Measurements from ENCODE around the gene SCN8A. TPM values are rescaled to one million over a fixed set of nuclear protein-coding genes. Genes with fewer than 3 reads are reported as not detected.

SCN8A gene
- total and polyA plus RNA-seq, 2 donors (not counting 3 experiments of a cell fraction or from before 2014, with no cell fraction given): 9.4 to 20.4 TPM

- dilution Hi-C loops (cut with MboI; ENCODE audit: extremely low pct_ligation_motif_present, low sequenced_read_pairs): no loop called here
- ChIA-PET CTCF (interaction anchor here (1.0 to 1.6 kb wide), 3 partner anchors 84 to 144 kb away, joined by 3 to 6 read pairs (median 3); no protein-coding TSS in a partner anchor), POLR2A (no interaction called here)
Observed at GRCh38 chr12:51677284-51677968, 86.4 kb downstream of the SCN8A start.

More at GRCh38 chr12:51677284-51677968, 86.4 kb downstream of the SCN8A start:
- Histone ChIP-seq H2AFZ (ENCODE audit: low read depth, low read length) (no peak overlapping the region), H3K4me3 (replicated peaks in 1 of 3; ENCODE audit: insufficient read depth in 1 of 3, low read depth in 1 of 3, low read length in 3 of 3) (no peak overlapping the region), H3K9me1 (replicated peaks; ENCODE audit: control insufficient read depth, extremely low read depth, insufficient read depth, low read length) (no peaks in the 10 kb centered on the region), H3K27ac (ENCODE audit: insufficient read depth, low read depth, low read length) (no peak overlapping the region), H3K9me3 (replicated peaks; ENCODE audit: control insufficient read depth, insufficient read depth, low read length) (no peaks in the 10 kb centered on the region), H3K27me3 (ENCODE audit: control insufficient read depth in 2 of 2, insufficient read depth in 2 of 2, low read length in 2 of 2) (no peaks in the 10 kb centered on the region), H3K4me2 (ENCODE audit: insufficient read depth, low read length) (no peak overlapping the region), H3K79me2 (ENCODE audit: control insufficient read depth, insufficient read depth, low read length) (no peaks in the 10 kb centered on the region), H4K20me1 (replicated peaks; ENCODE audit: control insufficient read depth, extremely low read depth, insufficient read depth, low read length) (no peaks in the 10 kb centered on the region), H3K4me1 (ENCODE audit: control insufficient read depth, extremely low read depth, insufficient read depth, low read length) (no peaks in the 10 kb centered on the region), H3K9ac (replicated peaks; ENCODE audit: extremely low read depth, insufficient read depth, low read length) (no peak overlapping the region), H3K36me3 (ENCODE audit: control insufficient read depth in 2 of 2, extremely low read depth in 1 of 2, insufficient read depth in 2 of 2, low read length in 2 of 2) (no peaks in the 10 kb centered on the region)
- TF ChIP-seq, protein P1, sequence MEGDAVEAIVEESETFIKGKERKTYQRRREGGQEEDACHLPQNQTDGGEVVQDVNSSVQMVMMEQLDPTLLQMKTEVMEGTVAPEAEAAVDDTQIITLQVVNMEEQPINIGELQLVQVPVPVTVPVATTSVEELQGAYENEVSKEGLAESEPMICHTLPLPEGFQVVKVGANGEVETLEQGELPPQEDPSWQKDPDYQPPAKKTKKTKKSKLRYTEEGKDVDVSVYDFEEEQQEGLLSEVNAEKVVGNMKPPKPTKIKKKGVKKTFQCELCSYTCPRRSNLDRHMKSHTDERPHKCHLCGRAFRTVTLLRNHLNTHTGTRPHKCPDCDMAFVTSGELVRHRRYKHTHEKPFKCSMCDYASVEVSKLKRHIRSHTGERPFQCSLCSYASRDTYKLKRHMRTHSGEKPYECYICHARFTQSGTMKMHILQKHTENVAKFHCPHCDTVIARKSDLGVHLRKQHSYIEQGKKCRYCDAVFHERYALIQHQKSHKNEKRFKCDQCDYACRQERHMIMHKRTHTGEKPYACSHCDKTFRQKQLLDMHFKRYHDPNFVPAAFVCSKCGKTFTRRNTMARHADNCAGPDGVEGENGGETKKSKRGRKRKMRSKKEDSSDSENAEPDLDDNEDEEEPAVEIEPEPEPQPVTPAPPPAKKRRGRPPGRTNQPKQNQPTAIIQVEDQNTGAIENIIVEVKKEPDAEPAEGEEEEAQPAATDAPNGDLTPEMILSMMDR (IDR thresholded peaks at IDR 0.05; ENCODE audit: extremely low read depth in 1 of 2, insufficient read depth in 1 of 2, low read depth in 1 of 2, low read length in 2 of 2): no peak
- TF ChIP-seq POLR2AphosphoS5 (IDR thresholded peaks at IDR 0.05; ENCODE audit: insufficient read depth, low read depth, low read length) (no peak), JUN (IDR thresholded peaks at IDR 0.05; ENCODE audit: borderline replicate concordance, insufficient read depth, insufficient read length, low read depth) (no peak), MYC (IDR thresholded peaks at IDR 0.05; ENCODE audit: low read depth, low read length) (no peak), GATA2 (IDR thresholded peaks at IDR 0.05; ENCODE audit: insufficient read depth, insufficient read length, low read depth, low read length) (no peak), EZH2 (IDR thresholded peaks at IDR 0.05; ENCODE audit: borderline replicate concordance, low read depth, low read length, severe bottlenecking) (no peak), POLR2A (IDR thresholded peaks at IDR 0.05; ENCODE audit: low read depth, low read length) (no peak), FOS (IDR thresholded peaks at IDR 0.05; ENCODE audit: borderline replicate concordance, insufficient read depth, low read length) (no peak)
- TF ChIP-seq, protein P2, sequence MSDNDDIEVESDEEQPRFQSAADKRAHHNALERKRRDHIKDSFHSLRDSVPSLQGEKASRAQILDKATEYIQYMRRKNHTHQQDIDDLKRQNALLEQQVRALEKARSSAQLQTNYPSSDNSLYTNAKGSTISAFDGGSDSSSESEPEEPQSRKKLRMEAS (IDR thresholded peaks at IDR 0.05; ENCODE audit: insufficient read depth, insufficient read length): no peak
- no peak for DNase-seq (ENCODE audit: low read depth, low spot score)
- intact Hi-C loops (cut with micrococcal nuclease): loop anchor here (5.0 kb wide), 1 partner anchor 255 kb away; the partner anchor contains the start of gene SLC4A8
- FAIRE-seq: no peak
- no TSS peak for BruUV-seq (replicated peaks)

Measured in endothelial cell of umbilical vein (primary cell).